ENCODE results near the gene PSD2. TPM values are rescaled to one million over a fixed set of nuclear protein-coding genes. Genes with fewer than 3 reads are reported as not detected.

Gene PSD2
- total RNA-seq = under 1 TPM in 1 of 4 donors, not detected in 3; 0.16 TPM

DNA sequence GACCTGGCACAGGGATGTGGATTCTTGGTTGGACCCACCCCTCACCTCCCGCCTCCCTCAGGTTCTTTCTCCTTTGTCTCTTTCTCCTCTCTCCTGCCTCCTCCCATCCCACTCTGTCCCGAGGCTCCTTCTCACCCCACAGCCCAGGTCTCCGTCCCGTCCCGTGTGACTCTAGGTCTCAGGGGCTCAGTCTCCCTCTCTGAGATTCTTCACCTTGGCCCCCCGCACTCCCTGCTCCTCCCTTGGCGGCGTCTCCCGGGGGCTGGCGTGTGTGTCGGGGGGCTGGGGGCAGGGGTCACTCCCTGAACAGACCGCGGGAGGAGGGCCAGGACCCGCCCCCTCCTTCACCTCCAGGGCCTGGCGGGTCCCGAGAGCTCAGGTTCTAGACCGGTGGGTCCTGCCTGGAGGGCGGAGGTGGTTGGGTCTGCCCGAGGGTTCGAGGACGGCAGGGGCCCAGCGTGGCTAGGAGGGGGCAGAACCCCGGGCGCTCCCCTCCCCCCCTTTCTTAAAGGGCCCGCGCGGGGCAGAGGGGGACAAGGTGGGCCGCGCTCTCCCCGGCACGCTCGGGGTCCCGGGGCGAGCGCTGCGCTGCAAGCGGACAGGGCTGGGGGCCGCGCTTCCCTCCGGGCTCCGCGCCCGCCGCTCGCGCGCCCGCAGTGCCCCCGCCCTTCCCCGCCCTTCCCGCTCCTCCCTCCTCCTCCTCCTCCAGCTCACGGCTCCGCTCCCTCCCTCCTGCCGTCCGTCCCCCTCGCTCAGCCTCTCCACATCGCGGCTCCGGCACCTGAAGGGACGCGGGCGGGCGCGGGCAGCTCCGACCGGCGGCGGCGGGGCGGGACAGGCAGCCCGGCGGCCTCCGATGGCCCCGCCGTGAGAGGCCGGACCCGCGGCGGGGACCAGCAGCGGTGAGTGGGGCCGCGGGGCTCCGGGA is at the start of gene PSD2:
PSD2 (plus strand) TSS at position 735 of the 928 bp plus-strand sequence. CDS start 13,633 bp downstream, outside the sequence.
- 7 to 39% methylated on average over 2 to 32 of the region's 83 CpGs for WGBS, 2 donors (ENCODE audit: low coverage in 1 of 2)
- no peaks in the 10 kb centered on the region for H3K36me3 ChIP-seq
- H3K4me1 ChIP-seq = peaks cover 0 to 11% (median 8%) of the 10 kb centered on the region in 4 donors
- no peak within 1 kb of the TSS for H3K27ac ChIP-seq
- DNase-seq = no peak
- H3K4me3 ChIP-seq = peak within 1 kb of the TSS; percentile 20 to 47 (median 31)
- in situ Hi-C loops (cut with MboI; ENCODE audit: low pct_ligation_motif_present in 1 of 4, low pct_unique_long_range_greater_than_20kb in 1 of 4, low sequenced_read_pairs in 3 of 4) (loop anchor here in 3 of 4 donors (25.0 kb wide), 1 partner anchor 367 kb away; no protein-coding TSS in a partner anchor), intact Hi-C loops (cut with DNase I; ENCODE audit: low total_unique reads) (no loop called here)
- peaks cover 73% of the 10 kb centered on the region for H3K27me3 ChIP-seq
- no peaks in the 10 kb centered on the region for H3K9me3 ChIP-seq
- no peak for TF ChIP-seq POLR2A (IDR thresholded peaks at IDR 0.05)
- TF ChIP-seq, protein P1, sequence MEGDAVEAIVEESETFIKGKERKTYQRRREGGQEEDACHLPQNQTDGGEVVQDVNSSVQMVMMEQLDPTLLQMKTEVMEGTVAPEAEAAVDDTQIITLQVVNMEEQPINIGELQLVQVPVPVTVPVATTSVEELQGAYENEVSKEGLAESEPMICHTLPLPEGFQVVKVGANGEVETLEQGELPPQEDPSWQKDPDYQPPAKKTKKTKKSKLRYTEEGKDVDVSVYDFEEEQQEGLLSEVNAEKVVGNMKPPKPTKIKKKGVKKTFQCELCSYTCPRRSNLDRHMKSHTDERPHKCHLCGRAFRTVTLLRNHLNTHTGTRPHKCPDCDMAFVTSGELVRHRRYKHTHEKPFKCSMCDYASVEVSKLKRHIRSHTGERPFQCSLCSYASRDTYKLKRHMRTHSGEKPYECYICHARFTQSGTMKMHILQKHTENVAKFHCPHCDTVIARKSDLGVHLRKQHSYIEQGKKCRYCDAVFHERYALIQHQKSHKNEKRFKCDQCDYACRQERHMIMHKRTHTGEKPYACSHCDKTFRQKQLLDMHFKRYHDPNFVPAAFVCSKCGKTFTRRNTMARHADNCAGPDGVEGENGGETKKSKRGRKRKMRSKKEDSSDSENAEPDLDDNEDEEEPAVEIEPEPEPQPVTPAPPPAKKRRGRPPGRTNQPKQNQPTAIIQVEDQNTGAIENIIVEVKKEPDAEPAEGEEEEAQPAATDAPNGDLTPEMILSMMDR (IDR thresholded peaks at IDR 0.05) = no peak
- TF ChIP-seq POLR2AphosphoS5 (IDR thresholded peaks at IDR 0.05) = no peak
- TF ChIP-seq EP300 (IDR thresholded peaks at IDR 0.05; ENCODE audit: low read depth) = no peak

DNA sequence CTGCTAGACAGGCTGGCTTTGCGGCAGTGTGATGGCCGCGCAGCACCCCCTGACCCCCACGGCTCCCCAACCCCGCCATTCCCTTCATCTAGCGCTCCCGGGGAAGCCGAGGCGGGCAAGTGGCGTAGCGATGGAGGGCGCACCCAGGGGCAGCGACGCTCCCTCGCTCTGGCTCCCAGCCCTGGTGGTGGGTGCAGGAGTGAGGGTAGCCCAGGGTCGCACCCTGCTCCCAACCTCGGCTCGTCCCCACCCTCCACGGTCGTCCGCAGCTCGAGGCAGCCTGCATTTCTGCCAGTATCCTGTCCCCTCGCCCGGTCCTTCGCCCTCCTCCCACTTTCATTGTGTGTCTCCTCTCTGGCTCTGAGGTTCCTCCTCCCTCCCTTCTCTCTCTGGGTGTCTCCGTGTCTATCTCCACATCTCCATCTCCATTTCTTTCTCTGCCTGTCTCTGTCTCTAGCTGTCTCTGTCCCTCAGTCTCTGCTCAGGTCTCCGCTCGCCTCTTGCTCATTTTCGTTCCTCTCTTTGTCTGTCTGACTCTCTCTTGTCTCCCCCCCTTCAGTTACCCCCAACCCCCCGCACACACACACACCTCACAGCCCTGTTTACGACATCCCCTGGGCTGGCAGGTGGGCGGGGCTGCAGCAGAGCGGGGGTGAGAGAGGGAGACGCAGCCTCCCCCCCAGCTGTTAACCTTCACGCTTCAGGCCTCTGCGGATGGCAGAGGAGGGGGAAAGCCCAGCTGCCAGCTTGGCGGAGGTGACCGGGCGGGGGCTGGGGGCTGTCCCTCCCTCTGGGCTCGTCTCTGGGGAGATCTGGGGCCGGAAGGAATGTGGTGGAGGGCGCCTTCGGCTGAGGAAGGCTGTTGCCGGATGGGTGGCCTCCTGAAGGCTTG is 48.7 kb upstream of the PSD2 start:
- Histone ChIP-seq H3K27ac (peak overlapping the region in 1 of 4 donors; percentile 10), H3K27me3 (peaks cover 49% of the 10 kb centered on the region), H3K36me3 (no peaks in the 10 kb centered on the region), H3K9me3 (no peaks in the 10 kb centered on the region), H3K4me3 (peak overlapping the region; percentile 3 to 42 (median 22)), H3K4me1 (peaks cover 21 to 33% (median 22%) of the 10 kb centered on the region in 4 donors)
- WGBS, 2 donors (ENCODE audit: low coverage in 1 of 2) = 0 to 3% methylated on average over 7 to 35 of the region's 44 CpGs
- TF ChIP-seq POLR2AphosphoS5 (IDR thresholded peaks at IDR 0.05) (no peak), EP300 (IDR thresholded peaks at IDR 0.05; ENCODE audit: low read depth) (no peak), POLR2A (IDR thresholded peaks at IDR 0.05) (no peak)
- TF ChIP-seq, protein P1 (IDR thresholded peaks at IDR 0.05) = no peak
- intact Hi-C loops (cut with DNase I; ENCODE audit: low total_unique reads) = loop anchor here (5.0 kb wide), 1 partner anchor 110 kb away; no protein-coding TSS in a partner anchor
- in situ Hi-C loops (cut with MboI; ENCODE audit: low pct_ligation_motif_present in 1 of 4, low pct_unique_long_range_greater_than_20kb in 1 of 4, low sequenced_read_pairs in 3 of 4) = no loop called here
- DNase-seq = peak; percentile 46

DNA sequence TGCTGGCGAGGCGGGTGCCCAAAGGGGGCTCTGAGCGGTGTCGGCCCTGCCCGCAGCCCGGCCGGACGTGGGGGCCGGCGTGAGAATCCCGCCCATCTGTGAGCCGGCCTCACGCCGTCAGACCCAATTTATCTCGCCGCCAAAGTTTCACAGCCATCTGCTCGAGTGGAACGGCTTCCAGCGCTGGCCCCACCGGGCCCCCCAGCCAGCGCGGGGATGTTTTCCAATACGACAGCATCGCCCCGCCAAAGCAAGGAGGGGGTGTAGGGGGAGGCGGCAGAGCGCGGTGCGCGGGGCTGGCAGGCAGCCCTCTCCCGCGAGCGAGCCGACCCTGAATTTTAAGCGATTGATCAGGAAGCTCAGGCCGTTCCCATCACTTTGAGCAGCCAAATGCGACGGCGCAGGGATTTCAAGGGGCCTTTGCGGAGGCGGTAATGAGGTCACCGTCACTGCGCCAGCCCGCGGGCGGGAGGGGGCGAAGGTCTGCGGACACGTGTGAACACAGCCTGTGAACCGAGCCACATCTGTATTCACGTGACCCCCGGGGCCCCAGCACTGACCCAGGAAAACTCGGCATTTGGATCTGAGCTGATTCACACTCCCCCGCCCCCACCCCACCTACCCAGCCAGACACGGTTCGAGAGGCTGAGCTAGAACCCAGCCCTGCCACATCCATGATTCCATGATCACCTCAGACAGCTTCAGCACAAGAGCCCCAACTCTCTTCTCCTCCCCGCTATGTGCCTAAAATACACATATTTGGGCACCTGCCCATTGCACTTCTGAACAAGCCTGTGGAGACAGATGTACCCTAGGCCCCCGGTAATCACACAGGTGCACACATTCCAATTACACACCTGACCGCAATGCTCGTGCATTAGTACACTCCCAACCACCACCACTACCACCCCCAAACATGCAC is 47.8 kb upstream of the PSD2 start:
- H3K27ac ChIP-seq = no peak overlapping the region
- peak; percentile 43 for DNase-seq
- H3K4me1 ChIP-seq = peaks cover 21 to 33% (median 22%) of the 10 kb centered on the region in 4 donors
- no peaks in the 10 kb centered on the region for H3K36me3 ChIP-seq
- intact Hi-C loops (cut with DNase I; ENCODE audit: low total_unique reads) (loop anchor here (5.0 kb wide), 1 partner anchor 111 kb away; no protein-coding TSS in a partner anchor), in situ Hi-C loops (cut with MboI; ENCODE audit: low pct_ligation_motif_present in 1 of 4, low pct_unique_long_range_greater_than_20kb in 1 of 4, low sequenced_read_pairs in 3 of 4) (no loop called here)
- H3K27me3 ChIP-seq = peaks cover 58% of the 10 kb centered on the region
- peak overlapping the region; percentile 3 to 42 (median 22) for H3K4me3 ChIP-seq
- WGBS, 2 donors (ENCODE audit: low coverage in 1 of 2) = 3 to 8% methylated on average over 2 to 53 of the region's 60 CpGs
- no peaks in the 10 kb centered on the region for H3K9me3 ChIP-seq
- TF ChIP-seq EP300 (IDR thresholded peaks at IDR 0.05; ENCODE audit: low read depth) (no peak), POLR2AphosphoS5 (IDR thresholded peaks at IDR 0.05) (no peak), POLR2A (IDR thresholded peaks at IDR 0.05) (no peak)
- TF ChIP-seq, protein P1 (IDR thresholded peaks at IDR 0.05) = no peak

Measured in transverse colon (tissue), 4 donors.